ENCODE results near the gene CATSPERB. TPM values are rescaled to one million over a fixed set of nuclear protein-coding genes. Genes with fewer than 3 reads are reported as not detected.
"Not testable (repeated sequence)": the region's sequence is repeated elsewhere in the genome, so short reads cannot be mapped to it uniquely, and the experiment has no call there.

The CATSPERB gene
- total and polyA plus RNA-seq, 3 donors from 2014 or later = 5.0 to 6.4 (median 6.1) TPM

- DNase-seq = no peak
- no peaks in the 10 kb centered on the region for H3K9me3 ChIP-seq
- TF ChIP-seq POLR2A (IDR thresholded peaks at IDR 0.05) (no peak), CTCF (IDR thresholded peaks at IDR 0.05) (no peak)
- no peak overlapping the region for H3K4me3 ChIP-seq
- H3K36me3 ChIP-seq (ENCODE audit: low read depth, missing control alignments) = no peaks in the 10 kb centered on the region
- intact Hi-C loops (cut with DNase I; ENCODE audit: low total_unique reads) = no loop called here
- whole genome bisulfite sequencing, 2 donors = 84 to 88% methylated on average over 3 to 4 of the region's 4 CpGs
- H3K4me1 ChIP-seq = no peaks in the 10 kb centered on the region
- H3K27me3 ChIP-seq = no peaks in the 10 kb centered on the region
- H3K27ac ChIP-seq = no peak overlapping the region
These were observed 49.9 kb downstream of the CATSPERB start for GRCh38 chr14:91681893-91682563.

GRCh38 chr14:91681118-91681517 is 50.8 kb downstream of the CATSPERB start:
- no peak overlapping the region for H3K4me3 ChIP-seq
- intact Hi-C loops (cut with DNase I; ENCODE audit: low total_unique reads) = no loop called here
- no peaks in the 10 kb centered on the region for H3K36me3 ChIP-seq (ENCODE audit: low read depth, missing control alignments)
- WGBS, 2 donors = 93% methylated on average over 4 of the region's 4 CpGs
- no peaks in the 10 kb centered on the region for H3K4me1 ChIP-seq
- no peak overlapping the region for H3K27ac ChIP-seq
- no peak for DNase-seq
- no peaks in the 10 kb centered on the region for H3K27me3 ChIP-seq
- no peak for TF ChIP-seq CTCF (IDR thresholded peaks at IDR 0.05)
- TF ChIP-seq POLR2A (IDR thresholded peaks at IDR 0.05) = no peak
- H3K9me3 ChIP-seq = no peaks in the 10 kb centered on the region

- no peak overlapping the region for H3K27ac ChIP-seq
- H3K36me3 ChIP-seq (ENCODE audit: low read depth, missing control alignments) = no peaks in the 10 kb centered on the region
- no peaks in the 10 kb centered on the region for H3K4me1 ChIP-seq
- TF ChIP-seq POLR2A (IDR thresholded peaks at IDR 0.05) (no peak), CTCF (IDR thresholded peaks at IDR 0.05) (no peak)
- no peak for DNase-seq
- no peaks in the 10 kb centered on the region for H3K27me3 ChIP-seq
- H3K4me3 ChIP-seq = no peak overlapping the region
- intact Hi-C loops (cut with DNase I; ENCODE audit: low total_unique reads) = no loop called here
- H3K9me3 ChIP-seq = no peaks in the 10 kb centered on the region
These were observed 52.6 kb downstream of the CATSPERB start for GRCh38 chr14:91679273-91679672.

GRCh38 chr14:91677687-91678086 is 54.2 kb downstream of the CATSPERB start:
- DNase-seq; H3K36me3 ChIP-seq (ENCODE audit: low read depth, missing control alignments); H3K9me3 ChIP-seq; H3K27me3 ChIP-seq; H3K4me3 ChIP-seq; intact Hi-C loops (cut with DNase I; ENCODE audit: low total_unique reads); H3K4me1 ChIP-seq; H3K27ac ChIP-seq: not testable (repeated sequence)
- WGBS, 2 donors = 93 to 100% methylated on average over 3 of the region's 3 CpGs

- H3K36me3 ChIP-seq (ENCODE audit: low read depth, missing control alignments) = no peaks in the 10 kb centered on the region
- intact Hi-C loops (cut with DNase I; ENCODE audit: low total_unique reads) = no loop called here
- H3K9me3 ChIP-seq = no peaks in the 10 kb centered on the region
- DNase-seq = no peak
- 72% methylated on average over 3 of the region's 3 CpGs for WGBS, 2 donors
- TF ChIP-seq CTCF (IDR thresholded peaks at IDR 0.05) (no peak), POLR2A (IDR thresholded peaks at IDR 0.05) (no peak)
- H3K27ac ChIP-seq = no peak overlapping the region
- H3K27me3 ChIP-seq = no peaks in the 10 kb centered on the region
- H3K4me3 ChIP-seq = no peak overlapping the region
- no peaks in the 10 kb centered on the region for H3K4me1 ChIP-seq
These were observed 57.0 kb downstream of the CATSPERB start for GRCh38 chr14:91674911-91675310.
